IgD-negative memory B cell (primary cell): ENCODE measurements around the gene ARF1. TPM values are rescaled to one million over a fixed set of nuclear protein-coding genes. Genes with fewer than 3 reads are reported as not detected.

Experiments used
- H3K27ac Mint-ChIP-seq, 3 donors: one replicate each; pipeline ENCODE4 v1.8.0; 2020 to 2022; ENCODE audit warnings: mild to moderate bottlenecking in 3 of 3, mixed read lengths in 3 of 3, moderate library complexity in 1 of 3
- H3K27me3 Mint-ChIP-seq: one replicate; pipeline ENCODE4 v1.8.0; 2021; ENCODE audit warnings: mixed read lengths
- H3K36me3 Mint-ChIP-seq: one replicate; pipeline ENCODE4 v1.8.0; 2020; ENCODE audit warnings: mild to moderate bottlenecking, mixed read lengths
- H3K4me1 Mint-ChIP-seq, 3 donors: one replicate each; pipeline ENCODE4 v1.8.0; 2020 to 2022; ENCODE audit warnings: mixed read lengths in 3 of 3, mild to moderate bottlenecking in 1 of 3
- H3K4me3 Mint-ChIP-seq, 4 donors: one replicate each; pipeline ENCODE4 v1.8.0; 2020 to 2022; ENCODE audit warnings: mild to moderate bottlenecking in 4 of 4, mixed read lengths in 4 of 4, moderate library complexity in 3 of 4
- H3K9me3 Mint-ChIP-seq, 3 donors: one replicate each; pipeline ENCODE4 v1.8.0; 2020 to 2021; ENCODE audit warnings: mixed read lengths in 3 of 3, mild to moderate bottlenecking in 1 of 3
- polyA plus RNA-seq: library from polyadenylated mRNA; unstranded; fragments of 300-500 nt; fragmentation: Illumina TruSeq; gene quantifications from one replicate; pipeline ENCODE4 v1.2.3, GENCODE V29; 2021

Gene ARF1
- polyA plus RNA-seq, 1 donor from 2014 or later = 428 TPM

- Mint-ChIP-seq H3K9me3 (no peaks in the 10 kb centered on the region), H3K36me3 (peaks cover 1% of the 10 kb centered on the region), H3K4me3 (no peak overlapping the region), H3K27me3 (no peaks in the 10 kb centered on the region), H3K4me1 (peaks cover 3 to 7% (median 5%) of the 10 kb centered on the region in 3 donors), H3K27ac (no peak overlapping the region)
Observed at GRCh38 chr1:228073061-228073856, 9.2 kb upstream of the ARF1 start.

- no peaks in the 10 kb centered on the region for H3K27me3 Mint-ChIP-seq
- H3K4me3 Mint-ChIP-seq = no peak overlapping the region
- no peaks in the 10 kb centered on the region for H3K9me3 Mint-ChIP-seq
- H3K4me1 Mint-ChIP-seq = peaks cover 3 to 7% (median 5%) of the 10 kb centered on the region in 3 donors
- no peak overlapping the region for H3K27ac Mint-ChIP-seq
- H3K36me3 Mint-ChIP-seq = peaks cover 1% of the 10 kb centered on the region
Observed at GRCh38 chr1:228073857-228074545, 8.5 kb upstream of the ARF1 start.

- Mint-ChIP-seq H3K9me3 (no peaks in the 10 kb centered on the region), H3K36me3 (peaks cover 1% of the 10 kb centered on the region), H3K4me1 (peaks cover 5 to 7% (median 6%) of the 10 kb centered on the region in 3 donors), H3K4me3 (no peak overlapping the region), H3K27ac (no peak overlapping the region), H3K27me3 (no peaks in the 10 kb centered on the region)
Observed at GRCh38 chr1:228074954-228075730, 7.4 kb upstream of the ARF1 start.

- Mint-ChIP-seq H3K36me3 (peaks cover 1% of the 10 kb centered on the region), H3K4me1 (peaks cover 5 to 7% (median 6%) of the 10 kb centered on the region in 3 donors), H3K4me3 (no peak overlapping the region), H3K9me3 (no peaks in the 10 kb centered on the region), H3K27ac (no peak overlapping the region), H3K27me3 (no peaks in the 10 kb centered on the region)
Observed at GRCh38 chr1:228075801-228076271, 6.7 kb upstream of the ARF1 start.

- Mint-ChIP-seq H3K4me1 (peaks cover 7 to 10% (median 7%) of the 10 kb centered on the region in 3 donors), H3K27ac (peak overlapping the region in 1 of 3 donors; percentile 21), H3K4me3 (peak overlapping the region in 1 of 4 donors; percentile 35)
Observed at GRCh38 chr1:228076796-228077430, 5.6 kb upstream of the ARF1 start.

GRCh38 chr1:228077565-228078330 is 4.8 kb upstream of the ARF1 start:
- peaks cover 7 to 10% (median 7%) of the 10 kb centered on the region in 3 donors for H3K4me1 Mint-ChIP-seq
- peak overlapping the region in 1 of 4 donors; percentile 35 for H3K4me3 Mint-ChIP-seq
- H3K9me3 Mint-ChIP-seq = no peaks in the 10 kb centered on the region
- peaks cover 1% of the 10 kb centered on the region for H3K36me3 Mint-ChIP-seq
- H3K27me3 Mint-ChIP-seq = no peaks in the 10 kb centered on the region
- H3K27ac Mint-ChIP-seq = peak overlapping the region in 1 of 3 donors; percentile 68

More at GRCh38 chr1:228076796-228077430, 5.6 kb upstream of the ARF1 start:
- Mint-ChIP-seq H3K36me3 (peaks cover 1% of the 10 kb centered on the region), H3K9me3 (no peaks in the 10 kb centered on the region), H3K27me3 (no peaks in the 10 kb centered on the region)

- peaks cover 5 to 14% (median 9%) of the 10 kb centered on the region in 3 donors for H3K4me1 Mint-ChIP-seq
- H3K27me3 Mint-ChIP-seq = no peaks in the 10 kb centered on the region
- H3K36me3 Mint-ChIP-seq = peaks cover 1% of the 10 kb centered on the region
- peak overlapping the region in 1 of 3 donors; percentile 68 for H3K27ac Mint-ChIP-seq
- no peaks in the 10 kb centered on the region for H3K9me3 Mint-ChIP-seq
- H3K4me3 Mint-ChIP-seq = peak overlapping the region in 1 of 4 donors; percentile 99
Observed at GRCh38 chr1:228079013-228079412, 3.5 kb upstream of the ARF1 start.

- Mint-ChIP-seq H3K36me3 (peaks cover 1% of the 10 kb centered on the region), H3K4me1 (peaks cover 6 to 21% (median 10%) of the 10 kb centered on the region in 3 donors), H3K27me3 (no peaks in the 10 kb centered on the region), H3K27ac (peak overlapping the region in 1 of 3 donors; percentile 46), H3K4me3 (peak overlapping the region in 2 of 4 donors; percentile 87 to 99), H3K9me3 (no peaks in the 10 kb centered on the region)
Observed at GRCh38 chr1:228079601-228080263, 2.8 kb upstream of the ARF1 start.

GRCh38 chr1:228081144-228081543 is 1.4 kb upstream of the ARF1 start:
- no peaks in the 10 kb centered on the region for H3K36me3 Mint-ChIP-seq
- no peaks in the 10 kb centered on the region for H3K27me3 Mint-ChIP-seq
- H3K4me3 Mint-ChIP-seq = peak overlapping the region; percentile 88 to 99 (median 93)
- peak overlapping the region in 2 of 3 donors; percentile 74 to 77 for H3K27ac Mint-ChIP-seq
- peaks cover 16 to 31% (median 23%) of the 10 kb centered on the region in 3 donors for H3K4me1 Mint-ChIP-seq
- no peaks in the 10 kb centered on the region for H3K9me3 Mint-ChIP-seq

GRCh38 chr1:228081578-228082213 is 812 bp upstream of the ARF1 start:
- peaks cover 20 to 34% (median 27%) of the 10 kb centered on the region in 3 donors for H3K4me1 Mint-ChIP-seq
- H3K27ac Mint-ChIP-seq = peak overlapping the region in 2 of 3 donors; percentile 74 to 77
- no peaks in the 10 kb centered on the region for H3K27me3 Mint-ChIP-seq
- no peaks in the 10 kb centered on the region for H3K9me3 Mint-ChIP-seq
- H3K36me3 Mint-ChIP-seq = no peaks in the 10 kb centered on the region
- peak overlapping the region; percentile 88 to 99 (median 93) for H3K4me3 Mint-ChIP-seq

GRCh38 chr1:228082918-228083870 is 686 bp downstream of the ARF1 start:
- Mint-ChIP-seq H3K9me3 (no peaks in the 10 kb centered on the region), H3K4me1 (peaks cover 35 to 48% (median 37%) of the 10 kb centered on the region in 3 donors), H3K27ac (peak overlapping the region; percentile 95 to 99 (median 97)), H3K4me3 (peak overlapping the region; percentile 93 to 99 (median 96)), H3K36me3 (peaks cover 3% of the 10 kb centered on the region), H3K27me3 (no peaks in the 10 kb centered on the region)

GRCh38 chr1:228083871-228084278 is 1.4 kb downstream of the ARF1 start:
- Mint-ChIP-seq H3K4me3 (peak overlapping the region; percentile 93 to 99 (median 96)), H3K9me3 (no peaks in the 10 kb centered on the region), H3K4me1 (peaks cover 40 to 54% (median 44%) of the 10 kb centered on the region in 3 donors), H3K27ac (peak overlapping the region; percentile 95 to 99 (median 97)), H3K36me3 (peaks cover 3% of the 10 kb centered on the region), H3K27me3 (no peaks in the 10 kb centered on the region)
